ENCODE data around the gene RBP7.

GRCh38 chr1:10045480-10046355 is 48.7 kb downstream of the RBP7 start:
- TF ChIP-seq, protein P1, sequence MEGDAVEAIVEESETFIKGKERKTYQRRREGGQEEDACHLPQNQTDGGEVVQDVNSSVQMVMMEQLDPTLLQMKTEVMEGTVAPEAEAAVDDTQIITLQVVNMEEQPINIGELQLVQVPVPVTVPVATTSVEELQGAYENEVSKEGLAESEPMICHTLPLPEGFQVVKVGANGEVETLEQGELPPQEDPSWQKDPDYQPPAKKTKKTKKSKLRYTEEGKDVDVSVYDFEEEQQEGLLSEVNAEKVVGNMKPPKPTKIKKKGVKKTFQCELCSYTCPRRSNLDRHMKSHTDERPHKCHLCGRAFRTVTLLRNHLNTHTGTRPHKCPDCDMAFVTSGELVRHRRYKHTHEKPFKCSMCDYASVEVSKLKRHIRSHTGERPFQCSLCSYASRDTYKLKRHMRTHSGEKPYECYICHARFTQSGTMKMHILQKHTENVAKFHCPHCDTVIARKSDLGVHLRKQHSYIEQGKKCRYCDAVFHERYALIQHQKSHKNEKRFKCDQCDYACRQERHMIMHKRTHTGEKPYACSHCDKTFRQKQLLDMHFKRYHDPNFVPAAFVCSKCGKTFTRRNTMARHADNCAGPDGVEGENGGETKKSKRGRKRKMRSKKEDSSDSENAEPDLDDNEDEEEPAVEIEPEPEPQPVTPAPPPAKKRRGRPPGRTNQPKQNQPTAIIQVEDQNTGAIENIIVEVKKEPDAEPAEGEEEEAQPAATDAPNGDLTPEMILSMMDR (IDR thresholded peaks at IDR 0.05), result no peak
- no peak for TF ChIP-seq ZFX (IDR thresholded peaks at IDR 0.05; ENCODE audit: borderline replicate concordance)
